HepG2 (cell line): ENCODE data around the gene C5. TPM values are rescaled to one million over a fixed set of nuclear protein-coding genes. Genes with fewer than 3 reads are reported as not detected.
"Not testable (repeated sequence)": the region's sequence is repeated elsewhere in the genome, so short reads cannot be mapped to it uniquely, and the experiment has no call there.

Source experiments
- ATAC-seq: fragments of 200-7000 bp; cut with Tn5 transposase; 3 replicates; pipeline ENCODE4 v1.9.1; 2020; ENCODE audit warnings: mild to moderate bottlenecking, moderate library complexity
- BruUV-seq: library from RNA; stranded (reverse); fragments of 400-500 nt; replicated peaks from 2 replicates; lab custom pipeline; 2021; lab: Mats Ljungman, UMichigan
- CTCF ChIA-PET: fragments of 300-600 bp; formaldehyde crosslinking; extraction: SDS; loops from one replicate; lab custom pipeline; 2021; ENCODE audit warnings: low total read pairs, inconsistent platforms, low intra/inter-chr PET ratio; lab: Yijun Ruan, JAX
- POLR2A ChIA-PET: fragments of 350-600 bp; sonication (Branson Sonifier 250); formaldehyde crosslinking; loops from one replicate; lab custom pipeline; 2020; ENCODE audit warnings: antibody characterized with exemption, inconsistent platforms; lab: Yijun Ruan, JAX
- DNase-seq: peaks from one replicate; pipeline ENCODE4 v3.0.0-alpha.2; 2015; ENCODE audit warnings: low spot score
- FAIRE-seq: peaks from 3 replicates; lab custom pipeline; 2011; peaks lifted over from hg19 to GRCh38; lab: Jason Lieb, UNC
- H2AFZ ChIP-seq: one replicate; pipeline ENCODE4 v1.6.1; 2011; ENCODE audit warnings: low read length, inconsistent platforms
- H3K27ac ChIP-seq: fragments of 300-600 bp; 3 replicates; pipeline ENCODE4 v1.8.0; 2011; ENCODE audit warnings: mixed run types, mild to moderate bottlenecking, mixed read lengths, low read length, inconsistent platforms; ENCODE audit not compliant: insufficient read depth; ENCODE audit errors: extremely low read length
- H3K27me3 ChIP-seq, 2 experiments: fragments of 200-600 bp in 1 of 2; 2 replicates in 1 of 2; 3 replicates in 1 of 2; pipeline versions ENCODE4 v1.6.0 to v1.8.0; 2011; ENCODE audit warnings: low read length in 2 of 2, mild to moderate bottlenecking in 2 of 2, moderate library complexity in 2 of 2, inconsistent platforms in 1 of 2; ENCODE audit not compliant: insufficient read depth in 2 of 2, control insufficient read depth in 1 of 2
- H3K36me3 ChIP-seq, 2 experiments: fragments of 200-600 bp in 1 of 2; replicated peaks in 1 of 2; 2 replicates in 1 of 2; 3 replicates in 1 of 2; pipeline versions ENCODE4 v1.5.1 to v1.8.0; 2011; ENCODE audit warnings: low read length in 2 of 2, inconsistent platforms in 1 of 2; ENCODE audit not compliant: insufficient read depth in 2 of 2, control insufficient read depth in 1 of 2
- H3K4me1 ChIP-seq: 2 replicates; pipeline ENCODE4 v1.5.1; 2012; ENCODE audit warnings: low read length, inconsistent platforms; ENCODE audit not compliant: insufficient read depth
- H3K4me2 ChIP-seq: 2 replicates; pipeline ENCODE4 v1.6.0; 2011; ENCODE audit warnings: low read depth, low read length, inconsistent platforms
- H3K4me3 ChIP-seq, 3 experiments: fragments of 200-600 bp in 1 of 3; sonication (generic), shearing (Covaris generic) in 1 of 3; replicated peaks in 1 of 3; 2 replicates each; pipeline ENCODE4 v1.5.1; 2011 to 2016; ENCODE audit warnings: low read length in 3 of 3, inconsistent platforms in 2 of 3, low read depth in 2 of 3, mild to moderate bottlenecking in 2 of 3, control low read depth in 1 of 3, mixed read lengths in 1 of 3; ENCODE audit not compliant: insufficient read depth in 1 of 3
- H3K79me2 ChIP-seq: one replicate; pipeline ENCODE4 v1.6.1; 2011; ENCODE audit warnings: low read length, inconsistent platforms; ENCODE audit not compliant: insufficient read depth
- H3K9ac ChIP-seq: 2 replicates; pipeline ENCODE4 v1.6.0; 2011; ENCODE audit warnings: mild to moderate bottlenecking, low read depth, low read length, inconsistent platforms; ENCODE audit not compliant: insufficient read depth
- H3K9me3 ChIP-seq: 2 replicates; pipeline ENCODE4 v1.5.1; 2012; ENCODE audit warnings: mild to moderate bottlenecking, low read length
- H4K20me1 ChIP-seq: 2 replicates; pipeline ENCODE4 v1.6.0; 2011; ENCODE audit warnings: inconsistent platforms, mild to moderate bottlenecking, low read length, moderate library complexity; ENCODE audit not compliant: insufficient read depth
- MIER3 ChIP-seq: IDR thresholded peaks from 2 replicates; pipeline ENCODE4 v1.6.1; 2016; ENCODE audit warnings: missing compliant biosample characterization, borderline replicate concordance
- NFYB ChIP-seq: sonication (generic); formaldehyde crosslinking; IDR thresholded peaks from 2 replicates; pipeline ENCODE4 v1.4.0; 2020; ENCODE audit warnings: missing genetic modification reagents
- ZSCAN29 ChIP-seq: sonication (generic); formaldehyde crosslinking; conservative IDR thresholded peaks from 2 replicates; pipeline ENCODE4 v1.4.0; 2020; ENCODE audit warnings: mild to moderate bottlenecking, missing genetic modification reagents
- WGBS: methylation state at CpG from one replicate; pipeline ENCODE4 v1.1.6; 2017; ENCODE audit warnings: low lambda C conversion rate; 5-methylcytosine and 5-hydroxymethylcytosine counted together
- in situ Hi-C: cut with HindIII; loops from 2 replicates; pipeline ENCODE4 v1.10.0; 2017; ENCODE audit warnings: low pct_unique_long_range_greater_than_20kb; ENCODE audit not compliant: extremely low pct_ligation_motif_present
- intact Hi-C: fragments of 100-400 bp; cut with micrococcal nuclease; formaldehyde crosslinking; loops from one replicate; pipeline ENCODE4 v1.10.0; 2022; ENCODE audit not compliant: unreplicated experiment
- polyA plus RNA-seq, 8 experiments: library from polyadenylated mRNA; depleted of rRNA in 3 of 8; stranded (reverse) in 7 of 8; unstranded in 1 of 8; fragments of >200 nt; fragmentation: Illumina TruSeq in 4 of 8; extraction: Trizol in 4 of 8; gene quantifications; 2 replicates each; pipeline versions ENCODE4 v1.2.1 to v1.2.3, GENCODE V29; 2011 to 2016; ENCODE audit warnings: low read depth in 4 of 8, missing spikeins in 1 of 8, mixed read lengths in 1 of 8; ENCODE audit not compliant: insufficient read depth in 1 of 8
- total RNA-seq, 5 experiments: library from RNA; depleted of rRNA; stranded (reverse); fragments of >200 nt; fragmentation: Illumina TruSeq; extraction: Trizol; gene quantifications; 2 replicates each; pipeline ENCODE4 v1.2.3, GENCODE V29; 2016; ENCODE audit warnings: low read depth in 1 of 5
- TF ChIP-seq, protein P1 (sequence below): sonication (generic); formaldehyde crosslinking; IDR thresholded peaks from 2 replicates; pipeline ENCODE4 v1.9.0; 2021; ENCODE audit warnings: missing genetic modification reagents, borderline replicate concordance
- TF ChIP-seq, protein P2 (sequence below): sonication (generic); formaldehyde crosslinking; conservative IDR thresholded peaks from 2 replicates; pipeline ENCODE4 v1.4.0; 2020; ENCODE audit warnings: missing genetic modification reagents
- TF ChIP-seq, protein P3 (sequence below): sonication (generic); formaldehyde crosslinking; IDR thresholded peaks from 2 replicates; pipeline ENCODE4 v1.5.0; 2020; ENCODE audit warnings: mild to moderate bottlenecking, low read depth, missing genetic modification reagents, borderline replicate concordance

Gene C5
- total and polyA plus RNA-seq, 2 of the 13 experiments (the other 11 are each of a cell fraction or from before 2014, with no cell fraction given): 57.6 to 192 TPM

DNA sequence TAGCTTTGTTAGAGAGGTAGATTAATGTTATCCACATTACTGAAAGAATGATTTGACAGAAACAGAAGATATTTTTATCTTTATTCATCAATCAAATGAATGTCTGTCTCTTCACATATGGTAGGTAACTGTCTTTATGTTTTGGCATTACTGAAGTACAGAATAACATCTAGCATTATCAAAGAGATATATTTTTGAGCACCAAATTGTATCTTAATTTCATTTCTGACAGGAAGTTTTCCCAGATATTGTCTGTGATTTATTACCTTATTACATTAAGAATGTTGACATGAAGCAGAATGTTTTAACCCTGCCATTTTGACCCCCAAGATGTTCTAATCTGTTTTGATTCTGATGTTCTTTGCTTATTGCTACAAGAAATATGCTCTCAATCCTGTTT lies 45.0 kb upstream of the C5 start (continued):
- TF ChIP-seq, protein P1, sequence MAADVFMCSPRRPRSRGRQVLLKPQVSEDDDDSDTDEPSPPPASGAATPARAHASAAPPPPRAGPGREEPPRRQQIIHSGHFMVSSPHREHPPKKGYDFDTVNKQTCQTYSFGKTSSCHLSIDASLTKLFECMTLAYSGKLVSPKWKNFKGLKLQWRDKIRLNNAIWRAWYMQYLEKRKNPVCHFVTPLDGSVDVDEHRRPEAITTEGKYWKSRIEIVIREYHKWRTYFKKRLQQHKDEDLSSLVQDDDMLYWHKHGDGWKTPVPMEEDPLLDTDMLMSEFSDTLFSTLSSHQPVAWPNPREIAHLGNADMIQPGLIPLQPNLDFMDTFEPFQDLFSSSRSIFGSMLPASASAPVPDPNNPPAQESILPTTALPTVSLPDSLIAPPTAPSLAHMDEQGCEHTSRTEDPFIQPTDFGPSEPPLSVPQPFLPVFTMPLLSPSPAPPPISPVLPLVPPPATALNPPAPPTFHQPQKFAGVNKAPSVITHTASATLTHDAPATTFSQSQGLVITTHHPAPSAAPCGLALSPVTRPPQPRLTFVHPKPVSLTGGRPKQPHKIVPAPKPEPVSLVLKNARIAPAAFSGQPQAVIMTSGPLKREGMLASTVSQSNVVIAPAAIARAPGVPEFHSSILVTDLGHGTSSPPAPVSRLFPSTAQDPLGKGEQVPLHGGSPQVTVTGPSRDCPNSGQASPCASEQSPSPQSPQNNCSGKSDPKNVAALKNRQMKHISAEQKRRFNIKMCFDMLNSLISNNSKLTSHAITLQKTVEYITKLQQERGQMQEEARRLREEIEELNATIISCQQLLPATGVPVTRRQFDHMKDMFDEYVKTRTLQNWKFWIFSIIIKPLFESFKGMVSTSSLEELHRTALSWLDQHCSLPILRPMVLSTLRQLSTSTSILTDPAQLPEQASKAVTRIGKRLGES (CRISPR knock-in tag): no peak
- TF ChIP-seq NFYB (CRISPR knock-in tag) (no peak), ZSCAN29 (CRISPR knock-in tag) (no peak), MIER3 (CRISPR knock-in tag) (no peak)
- TF ChIP-seq, protein P2, sequence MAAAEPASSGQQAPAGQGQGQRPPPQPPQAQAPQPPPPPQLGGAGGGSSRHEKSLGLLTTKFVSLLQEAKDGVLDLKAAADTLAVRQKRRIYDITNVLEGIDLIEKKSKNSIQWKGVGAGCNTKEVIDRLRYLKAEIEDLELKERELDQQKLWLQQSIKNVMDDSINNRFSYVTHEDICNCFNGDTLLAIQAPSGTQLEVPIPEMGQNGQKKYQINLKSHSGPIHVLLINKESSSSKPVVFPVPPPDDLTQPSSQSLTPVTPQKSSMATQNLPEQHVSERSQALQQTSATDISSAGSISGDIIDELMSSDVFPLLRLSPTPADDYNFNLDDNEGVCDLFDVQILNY (CRISPR knock-in tag): no peak
- TF ChIP-seq, protein P3, sequence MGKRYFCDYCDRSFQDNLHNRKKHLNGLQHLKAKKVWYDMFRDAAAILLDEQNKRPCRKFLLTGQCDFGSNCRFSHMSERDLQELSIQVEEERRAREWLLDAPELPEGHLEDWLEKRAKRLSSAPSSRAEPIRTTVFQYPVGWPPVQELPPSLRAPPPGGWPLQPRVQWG: no peak

DNA sequence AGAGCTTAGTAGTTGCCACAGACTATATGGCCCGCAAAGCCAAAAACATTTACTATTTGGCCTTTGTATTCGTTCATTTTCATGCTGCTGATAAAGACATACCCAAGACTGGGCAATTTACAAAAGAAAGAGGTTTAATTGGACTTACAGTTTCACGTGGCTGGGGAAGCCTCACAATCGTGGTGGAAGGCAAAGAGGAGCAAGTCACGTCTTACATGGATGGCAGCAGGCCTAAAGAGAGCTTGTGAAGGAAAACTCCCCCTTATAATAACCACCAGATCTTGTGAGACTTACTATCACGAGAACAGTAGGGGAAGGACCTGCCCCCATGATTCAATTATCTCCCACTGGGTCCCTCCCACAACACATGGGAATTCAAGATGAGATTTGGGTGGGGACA lies 40.7 kb upstream of the C5 start:
- H3K9ac ChIP-seq, H3K79me2 ChIP-seq, intact Hi-C loops, ATAC-seq, H3K27me3 ChIP-seq, H2AFZ ChIP-seq, DNase-seq, H3K36me3 ChIP-seq, H3K4me3 ChIP-seq, H3K4me1 ChIP-seq, in situ Hi-C loops, H3K4me2 ChIP-seq, CTCF ChIA-PET, POLR2A ChIA-PET, FAIRE-seq, H3K27ac ChIP-seq, BruUV-seq, H3K9me3 ChIP-seq, H4K20me1 ChIP-seq: not testable (repeated sequence)
- 91% methylated on average over 6 of the region's 6 CpGs for WGBS
